Jurkat, Clone E6-1 (cell line): ENCODE results near the gene TWIST1.

ENCODE experiments used
- DNase-seq: peaks from one replicate; pipeline ENCODE4 v3.0.0-alpha.2; 2011; ENCODE audit warnings: low read depth, low spot score
- H3K4me3 ChIP-seq: 2 replicates; pipeline ENCODE4 v1.5.1; 2011; ENCODE audit warnings: mild to moderate bottlenecking, low read length, control low read depth, moderate library complexity

TWIST1 gene

GRCh38 chr7:19101472-19101871 lies 16.0 kb downstream of the TWIST1 start:
- no peak overlapping the region for H3K4me3 ChIP-seq
- no peak for DNase-seq

GRCh38 chr7:19099924-19100323 lies 17.5 kb downstream of the TWIST1 start:
- DNase-seq = no peak
- no peak overlapping the region for H3K4me3 ChIP-seq

- H3K4me3 ChIP-seq = no peak overlapping the region
- no peak for DNase-seq
These were observed 18.2 kb downstream of the TWIST1 start for GRCh38 chr7:19099194-19099593.

GRCh38 chr7:19098510-19098909 lies 18.9 kb downstream of the TWIST1 start:
- DNase-seq = no peak
- H3K4me3 ChIP-seq = no peak overlapping the region

DNA sequence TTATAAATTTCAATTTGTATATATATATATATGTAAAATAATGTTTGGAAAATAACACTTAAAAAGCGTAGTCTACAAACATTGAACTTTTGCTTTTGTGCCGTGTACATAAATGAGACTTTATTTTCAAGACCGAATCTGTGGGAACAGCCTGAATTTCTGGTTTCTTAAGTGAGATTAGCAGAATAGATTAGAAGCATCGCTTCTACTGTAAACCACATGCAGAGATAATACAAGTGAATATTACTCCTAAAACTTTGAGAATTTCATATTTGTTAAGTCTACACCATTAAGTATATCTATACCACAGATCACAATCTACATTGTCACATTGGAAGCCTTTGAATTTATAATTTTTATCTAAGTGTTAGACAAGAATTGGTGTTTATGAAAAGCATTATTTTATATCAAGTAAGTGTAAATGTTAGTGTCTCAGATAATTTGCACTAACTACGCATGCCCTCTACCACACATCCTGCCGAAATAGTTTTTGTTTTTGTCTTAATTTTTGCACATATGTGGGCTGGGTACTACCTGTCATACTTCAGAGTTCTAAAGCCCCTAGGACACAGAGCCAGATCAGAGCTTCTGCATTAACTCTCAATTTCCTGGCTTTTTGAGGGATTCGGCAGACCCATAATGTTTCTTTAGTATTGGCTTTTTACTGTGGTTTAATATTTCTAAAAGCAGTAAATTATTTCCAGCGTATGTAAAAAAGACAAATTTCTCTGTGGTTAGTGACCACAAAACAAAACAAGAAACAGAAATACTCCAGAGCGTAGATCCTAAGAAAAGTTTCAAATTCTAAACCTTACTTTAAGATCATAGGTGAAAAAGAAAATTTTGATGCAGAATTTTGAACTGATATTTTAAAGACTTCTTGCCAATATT lies 20.0 kb downstream of the TWIST1 start:
- no peak for DNase-seq
- no peak overlapping the region for H3K4me3 ChIP-seq

DNA sequence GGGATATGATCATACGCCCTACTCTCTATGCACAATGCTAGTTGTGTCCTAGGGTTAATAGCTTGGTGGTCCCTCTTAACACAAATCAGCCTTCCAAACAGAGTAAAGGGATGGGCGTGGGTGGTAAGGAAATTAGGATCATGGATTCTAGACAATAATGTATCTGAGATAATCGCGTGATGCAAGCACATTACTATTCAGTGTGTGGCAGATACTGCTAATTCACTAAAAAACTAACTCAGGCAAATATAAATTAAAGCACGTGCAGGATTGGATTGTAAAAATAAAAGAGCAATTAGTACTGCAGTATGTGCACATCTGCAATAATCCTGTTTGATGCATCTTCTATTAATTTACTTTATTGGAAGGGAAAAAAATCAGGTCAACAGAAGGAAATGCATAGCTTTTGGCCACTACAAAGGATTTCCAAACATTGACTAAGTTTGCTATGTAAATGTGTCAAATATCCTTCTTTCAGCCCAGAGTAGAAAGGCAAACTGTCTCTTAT lies 22.0 kb downstream of the TWIST1 start:
- no peak overlapping the region for H3K4me3 ChIP-seq
- DNase-seq = no peak

DNA sequence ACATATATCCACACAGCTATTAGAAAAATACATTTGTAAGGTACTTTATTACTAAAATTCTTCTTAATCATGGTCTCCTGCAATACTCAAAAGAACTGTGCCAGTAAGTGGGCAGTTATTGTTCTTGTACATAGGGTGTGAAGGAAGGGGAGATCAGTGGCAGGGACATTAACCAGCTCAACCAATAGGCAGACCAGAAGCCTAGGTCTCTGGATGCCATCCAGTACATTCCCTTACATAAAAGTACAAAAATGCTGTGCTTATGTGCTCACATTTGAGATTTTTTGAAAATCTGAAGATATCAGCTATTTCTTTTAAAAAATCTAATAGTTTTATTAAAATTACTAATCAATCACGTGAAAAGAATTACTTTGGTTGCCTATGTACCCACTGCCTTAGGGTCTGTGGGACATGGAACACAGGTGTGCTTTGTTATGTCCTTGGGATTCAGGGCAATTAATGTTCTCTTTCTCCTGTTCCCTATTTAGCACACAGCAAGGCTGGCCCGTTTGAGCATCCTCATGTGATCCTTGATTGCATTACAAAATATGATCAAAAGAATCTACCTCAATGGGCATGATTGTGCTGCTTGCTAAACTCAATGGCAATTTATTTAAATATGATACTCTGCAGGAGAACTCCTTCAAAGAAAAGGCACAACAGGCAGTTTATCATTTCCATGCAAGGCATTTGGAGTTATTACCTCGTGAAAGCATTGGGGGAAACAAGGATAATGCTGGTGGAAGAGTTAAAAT lies 22.7 kb downstream of the TWIST1 start:
- no peak overlapping the region for H3K4me3 ChIP-seq
- no peak for DNase-seq

- no peak for DNase-seq
- H3K4me3 ChIP-seq = no peak overlapping the region
These were observed 23.3 kb downstream of the TWIST1 start for GRCh38 chr7:19094138-19094537.

DNA sequence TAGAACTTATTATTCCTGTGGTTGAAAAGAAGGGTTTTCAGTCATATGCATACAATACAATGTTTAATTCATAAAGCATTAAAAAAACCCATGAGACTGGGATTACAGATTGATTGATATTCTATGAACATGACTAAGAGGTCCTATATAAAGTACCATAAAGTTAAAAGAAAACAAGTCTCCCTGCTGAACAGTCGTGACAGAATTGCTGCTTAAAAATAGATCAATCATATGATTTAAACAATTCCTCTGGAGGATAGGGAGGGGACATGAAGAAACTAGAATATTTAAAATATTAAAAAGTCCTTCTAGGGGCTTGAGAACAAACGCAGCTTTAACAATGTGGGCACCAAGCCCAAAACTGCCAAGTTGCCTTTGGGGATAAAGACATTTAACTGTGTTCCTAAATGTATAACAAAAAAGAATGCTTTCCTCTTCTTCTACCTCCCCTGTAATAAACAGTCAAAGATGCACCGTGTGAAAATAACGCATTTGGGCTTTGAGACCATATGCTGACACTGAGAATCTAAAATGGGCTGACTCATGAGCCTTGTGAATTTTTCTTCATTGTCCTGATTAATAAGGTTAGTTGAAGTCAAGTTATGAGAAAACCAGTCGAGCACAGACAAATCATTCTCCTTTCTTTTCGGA lies 25.8 kb downstream of the TWIST1 start:
- no peak for DNase-seq

DNA sequence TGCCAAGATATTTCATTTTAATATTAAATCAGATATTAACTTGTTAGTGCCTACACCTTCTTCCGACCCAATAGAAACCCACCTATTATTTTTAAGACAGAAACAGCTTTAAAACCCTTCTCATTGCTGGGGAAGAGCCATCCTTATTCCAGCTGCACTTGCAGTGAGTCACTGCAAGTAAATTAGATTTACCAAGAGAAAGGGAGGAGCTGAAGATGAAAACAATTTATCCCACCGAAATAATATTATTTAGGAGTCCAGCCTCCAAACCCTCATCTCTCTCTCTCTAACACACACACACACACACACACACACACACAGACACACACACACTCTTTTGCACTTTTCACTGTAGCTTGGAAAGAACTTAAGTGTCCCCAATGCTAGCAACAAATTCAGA lies 26.9 kb downstream of the TWIST1 start:
- no peak for DNase-seq
- no peak overlapping the region for H3K4me3 ChIP-seq

More for the DNA sequence above, 25.8 kb downstream of the TWIST1 start:
- H3K4me3 ChIP-seq = no peak overlapping the region

- no peak overlapping the region for H3K4me3 ChIP-seq
- DNase-seq = no peak
These were observed 27.6 kb downstream of the TWIST1 start for GRCh38 chr7:19089797-19090196.

GRCh38 chr7:19089378-19089777 lies 28.1 kb downstream of the TWIST1 start:
- H3K4me3 ChIP-seq = no peak overlapping the region
- no peak for DNase-seq

GRCh38 chr7:19080093-19080492 lies 37.3 kb downstream of the TWIST1 start:
- no peak for DNase-seq
- H3K4me3 ChIP-seq = no peak overlapping the region

DNA sequence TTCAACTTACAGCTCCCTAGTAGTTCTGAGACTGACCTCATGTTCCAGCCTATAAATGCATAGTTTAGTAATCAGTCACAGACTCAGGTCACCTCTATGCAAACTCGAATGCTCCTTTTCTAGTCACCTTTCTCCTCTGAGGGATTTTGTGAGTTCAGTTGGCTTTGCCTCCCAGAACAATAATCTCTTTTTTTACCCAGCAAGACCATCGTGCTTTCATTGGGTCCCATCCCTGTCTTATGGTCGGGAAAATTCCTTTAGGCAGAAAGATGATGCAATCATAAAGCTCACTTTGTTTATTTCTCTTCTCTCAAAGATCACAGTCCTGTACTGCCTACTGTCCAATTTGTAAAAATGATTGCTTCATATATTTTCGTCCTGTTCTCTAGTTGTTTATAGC lies 38.4 kb downstream of the TWIST1 start:
- H3K4me3 ChIP-seq = no peak overlapping the region

GRCh38 chr7:19069842-19070241 lies 47.6 kb downstream of the TWIST1 start:
- DNase-seq = no peak
- no peak overlapping the region for H3K4me3 ChIP-seq

More for the DNA sequence above, 38.4 kb downstream of the TWIST1 start:
- DNase-seq = no peak

- DNase-seq = no peak
- H3K4me3 ChIP-seq = no peak overlapping the region
These were observed 51.3 kb downstream of the TWIST1 start for GRCh38 chr7:19066170-19066569.
